ENCODE measurements around the gene TRIM36. TPM values are rescaled to one million over a fixed set of nuclear protein-coding genes. Genes with fewer than 3 reads are reported as not detected.

The TRIM36 gene
- 10 to 100 TPM; 27.2 to 69.0 (median 48.7) TPM for total RNA-seq

DNA sequence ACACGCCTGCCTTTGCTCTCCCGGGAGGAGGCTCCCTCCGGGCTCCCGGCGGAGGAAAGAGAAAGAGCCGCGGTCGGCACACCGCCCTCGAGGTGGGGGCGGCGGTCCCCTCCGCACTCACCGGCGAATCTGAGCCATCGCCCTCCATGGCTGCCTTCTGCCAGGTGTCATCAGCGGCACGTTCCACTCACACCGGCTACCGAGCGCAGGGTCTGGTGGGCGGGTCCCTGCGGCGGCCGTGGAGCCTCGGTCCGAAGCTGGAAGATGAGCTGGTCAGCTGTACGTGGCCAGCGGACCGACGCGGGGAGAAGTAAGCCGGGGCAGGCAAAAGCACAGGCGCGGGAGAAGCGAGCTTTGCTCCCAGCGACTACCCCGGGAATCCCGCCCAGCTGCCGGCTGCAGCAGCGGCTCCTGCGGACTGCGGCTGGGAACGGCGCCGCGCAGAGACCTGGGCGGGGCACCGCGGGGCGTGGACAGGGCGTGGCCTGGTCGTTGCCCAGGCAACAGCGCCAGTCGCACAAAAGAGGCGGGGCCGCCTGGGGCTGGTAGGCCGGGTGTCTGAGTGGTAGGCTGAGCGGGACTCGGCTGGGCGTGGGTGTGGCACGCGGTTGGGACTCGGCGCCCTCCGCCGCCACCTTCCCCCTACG is at the start of gene TRIM36:
Gene TRIM36 (minus strand): TSS at position 422 of the 647 bp plus-strand sequence. CDS start 274 bp downstream, at position 148.
- H3K36me3 ChIP-seq, result no peaks in the 10 kb centered on the region
- peak within 1 kb of the TSS; percentile 57 to 84 (median 69) for H3K4me3 ChIP-seq
- DNase-seq, result peak; percentile 86 to 99 (median 97)
- TF ChIP-seq CTCF (IDR thresholded peaks at IDR 0.05) (peak in 3 of 6 experiments; percentile 14 to 28 (median 27)), POLR2A (IDR thresholded peaks at IDR 0.05) (peak; percentile 96 to 98)
- H3K9me3 ChIP-seq, result peaks cover 0 to 12% (median 3%) of the 10 kb centered on the region in 4 donors
- no peaks in the 10 kb centered on the region for H3K27me3 ChIP-seq
- peaks cover 0 to 14% (median 7%) of the 10 kb centered on the region in 4 donors for H3K4me1 ChIP-seq
- H3K27ac ChIP-seq, result peak within 1 kb of the TSS; percentile 60 to 94 (median 86)

GRCh38 chr5:115214541-115214940 is 44.8 kb upstream of the TRIM36 start:
- TF ChIP-seq POLR2A (IDR thresholded peaks at IDR 0.05) (no peak), CTCF (IDR thresholded peaks at IDR 0.05) (no peak)
- Histone ChIP-seq H3K27ac (no peak overlapping the region), H3K9me3 (no peaks in the 10 kb centered on the region), H3K4me1 (peaks cover 0 to 2% (median 0%) of the 10 kb centered on the region in 4 donors), H3K36me3 (peaks cover 0 to 42% (median 0%) of the 10 kb centered on the region in 3 donors), H3K4me3 (no peak overlapping the region), H3K27me3 (no peaks in the 10 kb centered on the region)
- no peak for DNase-seq

- H3K27ac ChIP-seq, result peak overlapping the region in 1 of 4 donors; percentile 3
- DNase-seq, result peak in 2 of 3 donors; percentile 60 to 68
- H3K36me3 ChIP-seq, result peaks cover 0 to 20% (median 0%) of the 10 kb centered on the region in 3 donors
- TF ChIP-seq POLR2A (IDR thresholded peaks at IDR 0.05) (no peak), CTCF (IDR thresholded peaks at IDR 0.05) (no peak)
- no peaks in the 10 kb centered on the region for H3K9me3 ChIP-seq
- peaks cover 0 to 3% (median 0%) of the 10 kb centered on the region in 4 donors for H3K4me1 ChIP-seq
- H3K27me3 ChIP-seq, result no peaks in the 10 kb centered on the region
- no peak overlapping the region for H3K4me3 ChIP-seq
These were observed 39.6 kb upstream of the TRIM36 start for GRCh38 chr5:115209279-115209678.

- H3K9me3 ChIP-seq, result no peaks in the 10 kb centered on the region
- TF ChIP-seq POLR2A (IDR thresholded peaks at IDR 0.05) (no peak), CTCF (IDR thresholded peaks at IDR 0.05) (no peak)
These were observed 33.2 kb upstream of the TRIM36 start for GRCh38 chr5:115202952-115203351.

GRCh38 chr5:115196161-115196560 is 26.5 kb upstream of the TRIM36 start:
- TF ChIP-seq POLR2A (IDR thresholded peaks at IDR 0.05), result no peak
- no peak overlapping the region for H3K27ac ChIP-seq
- no peak overlapping the region for H3K4me3 ChIP-seq
- no peaks in the 10 kb centered on the region for H3K9me3 ChIP-seq
- no peaks in the 10 kb centered on the region for H3K27me3 ChIP-seq
- no peak for DNase-seq
- peaks cover 0 to 21% (median 0%) of the 10 kb centered on the region in 4 donors for H3K4me1 ChIP-seq
- no peaks in the 10 kb centered on the region for H3K36me3 ChIP-seq

More at GRCh38 chr5:115202952-115203351, 33.2 kb upstream of the TRIM36 start:
- H3K27ac ChIP-seq, result no peak overlapping the region
- H3K4me1 ChIP-seq, result no peaks in the 10 kb centered on the region
- no peaks in the 10 kb centered on the region for H3K36me3 ChIP-seq
- H3K4me3 ChIP-seq, result no peak overlapping the region
- no peak for DNase-seq
- no peaks in the 10 kb centered on the region for H3K27me3 ChIP-seq

DNA sequence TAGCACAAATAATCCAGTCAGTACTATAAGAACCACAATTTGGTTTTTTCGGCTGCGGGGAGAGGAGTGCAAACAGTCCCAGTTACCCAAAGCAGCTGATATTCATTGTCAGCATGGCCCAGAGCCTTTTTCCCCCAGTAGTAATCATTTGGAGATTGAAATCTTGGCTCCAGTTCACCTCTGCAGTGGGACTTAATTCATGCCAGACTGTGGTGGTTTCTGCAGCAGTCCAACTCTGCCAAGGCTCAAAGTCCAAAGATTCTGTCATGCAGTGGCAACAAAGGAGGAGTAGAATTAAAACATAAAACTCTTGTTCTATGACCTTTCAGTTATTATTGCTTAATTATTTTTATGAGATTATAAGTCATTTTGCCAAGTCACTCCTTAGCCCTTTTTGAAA is 25.0 kb upstream of the TRIM36 start:
- peaks cover 0 to 34% (median 0%) of the 10 kb centered on the region in 4 donors for H3K4me1 ChIP-seq
- peak in 1 of 3 donors; percentile 79 for DNase-seq
- H3K9me3 ChIP-seq, result no peaks in the 10 kb centered on the region

More for the DNA sequence above, 25.0 kb upstream of the TRIM36 start:
- Histone ChIP-seq H3K27ac (peak overlapping the region in 3 of 4 donors; percentile 18 to 76 (median 56)), H3K4me3 (no peak overlapping the region), H3K36me3 (no peaks in the 10 kb centered on the region), H3K27me3 (no peaks in the 10 kb centered on the region)
- TF ChIP-seq CTCF (IDR thresholded peaks at IDR 0.05), result no peak
- no peak for TF ChIP-seq POLR2A (IDR thresholded peaks at IDR 0.05)
